AG04450 (cell line): ENCODE measurements around the gene PMEL. TPM values are rescaled to one million over a fixed set of nuclear protein-coding genes. Genes with fewer than 3 reads are reported as not detected.
"Not testable (repeated sequence)": the region's sequence is repeated elsewhere in the genome, so short reads cannot be mapped to it uniquely, and the experiment has no call there.

Experiments
- CTCF ChIA-PET: fragments of 300-600, 350-600 bp; formaldehyde crosslinking; extraction: SDS; loops from one replicate; lab custom pipeline; 2022; ENCODE audit warnings: antibody characterized with exemption, inconsistent platforms; lab: Charles Lee
- POLR2A ChIA-PET: fragments of 350-600 bp; formaldehyde crosslinking; extraction: SDS; loops from one replicate; lab custom pipeline; 2021; ENCODE audit warnings: antibody characterized with exemption, inconsistent platforms; lab: Yijun Ruan, JAX
- DNase-seq: peaks from one replicate; pipeline ENCODE4 v3.0.0-alpha.2; 2011; ENCODE audit warnings: low read depth, low spot score
- H3K27ac ChIP-seq: one replicate; pipeline ENCODE4 v1.5.1; 2012; ENCODE audit warnings: low read depth, low read length, control low read depth
- H3K27me3 ChIP-seq: one replicate; pipeline ENCODE4 v1.6.0; 2012; ENCODE audit warnings: low read length; ENCODE audit not compliant: control insufficient read depth, insufficient read depth
- H3K4me3 ChIP-seq: 2 replicates; pipeline ENCODE4 v1.5.1; 2011; ENCODE audit warnings: mild to moderate bottlenecking, low read depth, low read length, control low read depth
- H3K9me3 ChIP-seq: 2 replicates; pipeline ENCODE4 v1.5.1; 2012; ENCODE audit warnings: low read length; ENCODE audit not compliant: control insufficient read depth, insufficient read depth
- CTCF ChIP-seq: IDR thresholded peaks from 2 replicates; pipeline ENCODE4 v1.5.1; 2011; ENCODE audit warnings: low read depth, low read length, control low read depth, inconsistent platforms
- polyA plus RNA-seq: library from polyadenylated mRNA; depleted of rRNA; stranded (reverse); fragments of >200 nt; gene quantifications from 2 replicates; pipeline ENCODE4 v1.2.3, GENCODE V29; 2011

The PMEL gene
- polyA plus RNA-seq, 1 experiment = 1.6 TPM

GRCh38 chr12:55983232-55983842, 17.5 kb upstream of the PMEL start:
- TF ChIP-seq CTCF = no peak
- Histone ChIP-seq H3K27me3 (no peaks in the 10 kb centered on the region), H3K9me3 (no peaks in the 10 kb centered on the region), H3K4me3 (no peak overlapping the region), H3K27ac (no peak overlapping the region)
- no peak for DNase-seq
- ChIA-PET POLR2A (no interaction called here), CTCF (interaction anchor here (0.6 to 7.0 kb wide), 5 partner anchors 13 to 245 kb away, joined by 3 to 96 read pairs (median 7); partner anchors contain the start of genes SMARCC2 and SUOX)

GRCh38 chr12:55982319-55982936, 16.6 kb upstream of the PMEL start:
- H3K27me3 ChIP-seq = no peaks in the 10 kb centered on the region
- no peak overlapping the region for H3K4me3 ChIP-seq
- no peaks in the 10 kb centered on the region for H3K9me3 ChIP-seq
- ChIA-PET CTCF (interaction anchor here (1.1 to 7.0 kb wide), 5 partner anchors 14 to 244 kb away, joined by 3 to 96 read pairs (median 7); partner anchors contain the start of gene SUOX), POLR2A (interaction anchor here (0.5 to 0.7 kb wide), 2 partner anchors 26 to 62 kb away, joined by 4 to 5 read pairs; no protein-coding TSS in a partner anchor)
- DNase-seq = no peak
- no peak overlapping the region for H3K27ac ChIP-seq
- no peak for TF ChIP-seq CTCF

- H3K4me3 ChIP-seq, H3K27ac ChIP-seq, H3K27me3 ChIP-seq, H3K9me3 ChIP-seq, DNase-seq: not testable (repeated sequence)
- ChIA-PET POLR2A (interaction anchor here (0.5 to 0.7 kb wide), 2 partner anchors 25 to 62 kb away, joined by 4 to 5 read pairs; no protein-coding TSS in a partner anchor), CTCF (interaction anchor here (0.6 to 7.0 kb wide), 4 partner anchors 14 to 244 kb away, joined by 3 to 96 read pairs (median 8); partner anchors contain the start of gene SUOX)
Observed at GRCh38 chr12:55981882-55982281, 16.0 kb upstream of the PMEL start.

GRCh38 chr12:55979069-55979468, 13.2 kb upstream of the PMEL start:
- ChIA-PET POLR2A (no interaction called here), CTCF (interaction anchor here (3.5 kb wide), 1 partner anchor 17 kb away, joined by 29 read pairs; no protein-coding TSS in a partner anchor)
- Histone ChIP-seq H3K27ac (no peak overlapping the region), H3K4me3 (no peak overlapping the region), H3K27me3 (no peaks in the 10 kb centered on the region), H3K9me3 (peaks cover 2% of the 10 kb centered on the region; the same call in 1 of the 2 replicates)
- no peak for TF ChIP-seq CTCF
- DNase-seq = no peak

GRCh38 chr12:55978393-55978792, 12.6 kb upstream of the PMEL start:
- ChIA-PET POLR2A (no interaction called here), CTCF (interaction anchor here (1.0 to 3.5 kb wide), 3 partner anchors 18 to 51 kb away, joined by 4 to 29 read pairs (median 4); partner anchors contain the start of gene SUOX)
- H3K4me3 ChIP-seq = no peak overlapping the region

More at GRCh38 chr12:55978393-55978792, 12.6 kb upstream of the PMEL start:
- no peak for TF ChIP-seq CTCF
- no peak for DNase-seq
- H3K27me3 ChIP-seq = no peaks in the 10 kb centered on the region
- peaks cover 4% of the 10 kb centered on the region; the same call in 1 of the 2 replicates for H3K9me3 ChIP-seq
- no peak overlapping the region for H3K27ac ChIP-seq
